PC-9 (cell line): ENCODE measurements around the gene MS4A10. TPM values are rescaled to one million over a fixed set of nuclear protein-coding genes. Genes with fewer than 3 reads are reported as not detected.
"Not testable (repeated sequence)": the region's sequence is repeated elsewhere in the genome, so short reads cannot be mapped to it uniquely, and the experiment has no call there.

Source experiments
- BruUV-seq: library from RNA; stranded (reverse); fragments of 400-500 nt; replicated peaks from 2 replicates; lab custom pipeline; 2021; lab: Mats Ljungman, UMichigan
- CTCF ChIA-PET: fragments of 300-600 bp; sonication (Branson Sonifier 250); formaldehyde crosslinking; loops from one replicate; lab custom pipeline; 2022; ENCODE audit warnings: antibody characterized with exemption; lab: Charles Lee
- POLR2A ChIA-PET: fragments of 300-600 bp; sonication (Branson Sonifier 250); formaldehyde crosslinking; loops from one replicate; lab custom pipeline; 2022; ENCODE audit warnings: antibody characterized with exemption; ENCODE audit not compliant: unreplicated experiment; lab: Charles Lee
- DNase-seq, 2 experiments: peaks; one replicate each; pipeline versions ENCODE4 v3.0.0 to v3.0.0-alpha.2; 2015 to 2022; ENCODE audit warnings: mixed read lengths in 1 of 2
- H2AFZ ChIP-seq: fragments of 200-600 bp; sonication (generic); 2 replicates; pipeline ENCODE4 v1.8.1; 2017; ENCODE audit warnings: antibody characterized with exemption
- H3F3A ChIP-seq: fragments of 200-600 bp; sonication (generic); 2 replicates; pipeline ENCODE4 v1.8.1; 2017; ENCODE audit warnings: antibody characterized with exemption, mild to moderate bottlenecking, low read depth; ENCODE audit not compliant: insufficient read depth
- H3K27ac ChIP-seq: fragments of 200-600 bp; sonication (generic); 2 replicates; pipeline ENCODE4 v1.6.1; 2016; ENCODE audit warnings: mixed run types
- H3K27me3 ChIP-seq: fragments of 200-600 bp; sonication (generic); 2 replicates; pipeline ENCODE4 v1.6.1; 2016; ENCODE audit warnings: low read depth, mixed run types; ENCODE audit not compliant: insufficient read depth
- H3K36me3 ChIP-seq: fragments of 200-600 bp; sonication (generic); 2 replicates; pipeline ENCODE4 v1.6.1; 2016; ENCODE audit warnings: low read depth, mixed run types
- H3K4me1 ChIP-seq: fragments of 200-600 bp; sonication (generic); replicated peaks from 2 replicates; pipeline ENCODE4 v1.6.1; 2016; ENCODE audit warnings: mixed run types; ENCODE audit not compliant: insufficient read depth
- H3K4me2 ChIP-seq: fragments of 200-600 bp; sonication (generic); 2 replicates; pipeline ENCODE4 v1.6.1; 2017; ENCODE audit warnings: mixed run types
- H3K4me3 ChIP-seq: fragments of 200-600 bp; sonication (generic); 2 replicates; pipeline ENCODE4 v1.6.1; 2016; ENCODE audit warnings: mixed run types
- H3K79me2 ChIP-seq: fragments of 200-600 bp; sonication (generic); 2 replicates; pipeline ENCODE4 v1.6.1; 2017; ENCODE audit warnings: low read depth, mixed run types
- H3K9me2 ChIP-seq: fragments of 200-600 bp; sonication (generic); 2 replicates; pipeline ENCODE4 v1.8.1; 2017; ENCODE audit warnings: mild to moderate bottlenecking; ENCODE audit not compliant: insufficient read depth
- H3K9me3 ChIP-seq: fragments of 200-600 bp; sonication (generic); 2 replicates; pipeline ENCODE4 v1.8.1; 2016; ENCODE audit warnings: low read depth; ENCODE audit not compliant: insufficient read depth
- H4K20me1 ChIP-seq: fragments of 200-600 bp; sonication (generic); 2 replicates; pipeline ENCODE4 v1.8.1; 2017; ENCODE audit not compliant: insufficient read depth
- CTCF ChIP-seq: fragments of 200-600 bp; sonication (generic); conservative IDR thresholded peaks from 2 replicates; pipeline ENCODE4 v1.6.1; 2017; ENCODE audit warnings: mixed run types, antibody characterized with exemption, mild to moderate bottlenecking, moderate library complexity
- EZH2 ChIP-seq: fragments of 200-600 bp; sonication (generic); IDR thresholded peaks from 2 replicates; pipeline ENCODE4 v1.8.0; 2017; ENCODE audit warnings: antibody characterized with exemption, low read depth
- intact Hi-C: fragments of 100-400 bp; cut with micrococcal nuclease; formaldehyde crosslinking; loops from one replicate; pipeline ENCODE4 v1.10.0; 2022; ENCODE audit not compliant: unreplicated experiment
- total RNA-seq: library from RNA; stranded (reverse); gene quantifications from 2 replicates; pipeline ENCODE4 v1.2.3, GENCODE V29; 2021

MS4A10 gene
- total RNA-seq, 1 experiment from 2014 or later: not detected

GRCh38 chr11:60756307-60757032, 28.7 kb upstream of the MS4A10 start, which contains the start of gene MS4A15:
MS4A15 (plus strand) TSS chr11:60756867; CDS start chr11:60763734, 6,867 bp downstream.
- ChIA-PET CTCF (no interaction called here), POLR2A (no interaction called here)
- Histone ChIP-seq H4K20me1 (no peaks in the 10 kb centered on the region), H3K4me2 (no peak within 1 kb of the TSS), H3K27me3 (peaks cover 69% of the 10 kb centered on the region), H3F3A (no peaks in the 10 kb centered on the region), H2AFZ (no peak within 1 kb of the TSS), H3K79me2 (no peaks in the 10 kb centered on the region), H3K4me1 (no peaks in the 10 kb centered on the region), H3K9me2 (no peaks in the 10 kb centered on the region), H3K9me3 (no peaks in the 10 kb centered on the region), H3K36me3 (no peaks in the 10 kb centered on the region), H3K27ac (no peak within 1 kb of the TSS), H3K4me3 (no peak within 1 kb of the TSS)
- intact Hi-C loops: no loop called here
- TF ChIP-seq EZH2 (no peak), CTCF (peak; percentile 58)
- peak in 1 of 2 experiments; percentile 57 for DNase-seq
- BruUV-seq: no TSS peak

GRCh38 chr11:60757231-60757800, 27.8 kb upstream of the MS4A10 start:
- Histone ChIP-seq H3K79me2 (no peaks in the 10 kb centered on the region), H3K4me2 (no peak overlapping the region), H3K9me3 (no peaks in the 10 kb centered on the region), H2AFZ (no peak overlapping the region), H3K4me1 (no peaks in the 10 kb centered on the region), H3K4me3 (no peak overlapping the region), H3F3A (no peaks in the 10 kb centered on the region), H3K36me3 (no peaks in the 10 kb centered on the region), H3K27me3 (peaks cover 71% of the 10 kb centered on the region), H3K27ac (no peak overlapping the region), H3K9me2 (no peaks in the 10 kb centered on the region), H4K20me1 (no peaks in the 10 kb centered on the region)
- CTCF ChIA-PET: no interaction called here
- TF ChIP-seq EZH2 (no peak), CTCF (no peak)
- no TSS peak for BruUV-seq
- POLR2A ChIA-PET: no interaction called here
- no peak for DNase-seq
- intact Hi-C loops: no loop called here

GRCh38 chr11:60758671-60759070, 26.5 kb upstream of the MS4A10 start:
- CTCF ChIA-PET, intact Hi-C loops, H3K27ac ChIP-seq, DNase-seq, H3K36me3 ChIP-seq, H3K4me3 ChIP-seq, H3K4me2 ChIP-seq, H3K9me3 ChIP-seq, H2AFZ ChIP-seq, H3K79me2 ChIP-seq, H4K20me1 ChIP-seq, H3K9me2 ChIP-seq, BruUV-seq, H3K4me1 ChIP-seq, H3F3A ChIP-seq: not testable (repeated sequence)
- POLR2A ChIA-PET: interaction anchor here (0.5 kb wide), 1 partner anchor 146 kb away, joined by 4 read pairs; no protein-coding TSS in a partner anchor
- peaks cover 72% of the 10 kb centered on the region for H3K27me3 ChIP-seq

- H3K36me3 ChIP-seq, H2AFZ ChIP-seq, H3K9me2 ChIP-seq, POLR2A ChIA-PET, H3K4me1 ChIP-seq, H3K4me3 ChIP-seq, BruUV-seq, H3K9me3 ChIP-seq, CTCF ChIA-PET, H3F3A ChIP-seq, H3K79me2 ChIP-seq, DNase-seq, H3K4me2 ChIP-seq, H4K20me1 ChIP-seq, intact Hi-C loops, H3K27ac ChIP-seq: not testable (repeated sequence)
- peaks cover 79% of the 10 kb centered on the region for H3K27me3 ChIP-seq
Observed at GRCh38 chr11:60759438-60760225, 25.5 kb upstream of the MS4A10 start.
